ENCODE measurements around the gene RCOR3.
"Not testable (repeated sequence)": the region's sequence is repeated elsewhere in the genome, so short reads cannot be mapped to it uniquely, and the experiment has no call there.

The RCOR3 gene

DNA sequence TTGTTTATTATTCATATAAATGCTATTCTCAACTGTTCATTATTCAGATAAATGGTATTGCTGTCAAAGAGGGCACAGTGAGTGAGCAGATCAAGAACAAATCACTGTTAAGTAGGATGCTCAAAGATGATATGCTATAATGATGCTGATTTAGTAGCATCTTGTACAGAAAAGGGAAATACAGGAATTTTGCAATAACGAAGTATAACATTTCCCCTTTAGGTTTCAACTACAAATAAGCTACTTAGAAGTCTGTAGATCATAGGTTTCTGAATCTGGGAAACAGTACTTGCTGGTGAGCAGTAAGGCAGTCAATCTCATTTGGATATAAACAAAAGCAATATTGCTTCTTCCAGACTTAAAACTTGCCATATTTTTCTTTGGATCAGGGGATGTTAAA is 27.3 kb upstream of the RCOR3 start:
- Histone ChIP-seq H3K9me3 (ENCODE audit: control insufficient read depth, low read length) (no peaks in the 10 kb centered on the region), H3K27ac (ENCODE audit: insufficient read depth, low read depth, low read length, poor library complexity, severe bottlenecking) (no peak overlapping the region), H3K36me3 (ENCODE audit: control insufficient read depth, insufficient read depth, low read length) (no peaks in the 10 kb centered on the region), H3K27me3 (ENCODE audit: control insufficient read depth, insufficient read depth, low read length, poor library complexity, severe bottlenecking) (no peaks in the 10 kb centered on the region), H3K4me1 (ENCODE audit: control insufficient read depth, insufficient read depth, low read length) (no peaks in the 10 kb centered on the region), H3K4me3 (ENCODE audit: insufficient read depth, low read depth, low read length) (no peak overlapping the region)
- WGBS, 2 experiments, result 92% methylated on average over 1 of the region's 1 CpG; no CpG with 5 or more reads in 1 of the 2 experiments

- WGBS, 2 experiments, result 81 to 88% methylated on average over 6 of the region's 6 CpGs
- Histone ChIP-seq H3K4me3 (ENCODE audit: insufficient read depth, low read depth, low read length) (no peak overlapping the region), H3K27ac (ENCODE audit: insufficient read depth, low read depth, low read length, poor library complexity, severe bottlenecking) (no peak overlapping the region), H3K36me3 (ENCODE audit: control insufficient read depth, insufficient read depth, low read length) (no peaks in the 10 kb centered on the region), H3K9me3 (ENCODE audit: control insufficient read depth, low read length) (peaks cover 2% of the 10 kb centered on the region), H3K4me1 (ENCODE audit: control insufficient read depth, insufficient read depth, low read length) (no peaks in the 10 kb centered on the region), H3K27me3 (ENCODE audit: control insufficient read depth, insufficient read depth, low read length, poor library complexity, severe bottlenecking) (no peaks in the 10 kb centered on the region)
Observed at GRCh38 chr1:211236633-211237320, 22.4 kb upstream of the RCOR3 start.

DNA sequence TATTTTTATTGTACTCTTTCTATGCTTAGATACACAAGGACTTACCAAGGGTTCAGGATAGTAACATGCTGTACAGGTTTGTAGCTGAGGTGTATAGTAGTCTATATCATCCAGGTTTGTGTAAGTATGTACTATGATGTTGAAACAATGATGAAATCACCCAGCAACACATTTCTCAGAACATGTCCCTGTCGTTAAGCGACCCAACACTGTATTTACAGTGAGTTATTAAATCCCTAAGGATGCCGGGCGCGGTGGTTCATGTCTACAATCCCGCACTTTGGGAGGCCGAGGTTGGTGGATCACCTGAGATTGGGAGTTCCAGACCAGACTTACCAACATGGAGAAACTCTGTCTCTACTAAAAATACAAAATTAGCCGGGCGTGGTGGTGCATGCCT is 21.6 kb upstream of the RCOR3 start:
- 86 to 88% methylated on average over 9 of the region's 9 CpGs for WGBS, 2 experiments
- Histone ChIP-seq H3K36me3 (ENCODE audit: control insufficient read depth, insufficient read depth, low read length) (no peaks in the 10 kb centered on the region), H3K9me3 (ENCODE audit: control insufficient read depth, low read length) (peaks cover 2% of the 10 kb centered on the region), H3K4me1 (ENCODE audit: control insufficient read depth, insufficient read depth, low read length) (no peaks in the 10 kb centered on the region), H3K27me3 (ENCODE audit: control insufficient read depth, insufficient read depth, low read length, poor library complexity, severe bottlenecking) (no peaks in the 10 kb centered on the region), H3K27ac (ENCODE audit: insufficient read depth, low read depth, low read length, poor library complexity, severe bottlenecking) (no peak overlapping the region), H3K4me3 (ENCODE audit: insufficient read depth, low read depth, low read length) (no peak overlapping the region)

DNA sequence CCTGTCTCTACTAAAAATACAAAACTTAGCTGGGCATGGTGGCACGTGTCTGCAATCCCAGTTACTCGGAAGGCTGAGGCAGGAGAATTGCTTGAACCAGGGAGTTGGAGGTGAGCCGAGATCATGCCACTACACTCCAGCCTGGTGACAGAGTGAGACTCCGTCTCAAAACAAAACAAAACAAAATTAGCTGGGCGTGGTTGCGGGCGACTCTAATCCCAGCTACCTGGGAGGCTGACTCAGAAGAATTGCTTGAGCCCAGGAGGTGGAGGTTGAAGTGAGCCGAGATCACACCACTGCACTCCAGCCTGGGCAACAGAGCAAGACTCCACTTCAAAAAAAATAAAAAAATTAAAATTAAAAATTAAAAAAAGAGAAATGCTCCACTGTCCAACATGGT is 18.6 kb upstream of the RCOR3 start:
- H3K27ac ChIP-seq (ENCODE audit: insufficient read depth, low read depth, low read length, poor library complexity, severe bottlenecking); H3K27me3 ChIP-seq (ENCODE audit: control insufficient read depth, insufficient read depth, low read length, poor library complexity, severe bottlenecking): not testable (repeated sequence)
- WGBS, 2 experiments, result 89 to 96% methylated on average over 7 to 8 of the region's 8 CpGs

DNA sequence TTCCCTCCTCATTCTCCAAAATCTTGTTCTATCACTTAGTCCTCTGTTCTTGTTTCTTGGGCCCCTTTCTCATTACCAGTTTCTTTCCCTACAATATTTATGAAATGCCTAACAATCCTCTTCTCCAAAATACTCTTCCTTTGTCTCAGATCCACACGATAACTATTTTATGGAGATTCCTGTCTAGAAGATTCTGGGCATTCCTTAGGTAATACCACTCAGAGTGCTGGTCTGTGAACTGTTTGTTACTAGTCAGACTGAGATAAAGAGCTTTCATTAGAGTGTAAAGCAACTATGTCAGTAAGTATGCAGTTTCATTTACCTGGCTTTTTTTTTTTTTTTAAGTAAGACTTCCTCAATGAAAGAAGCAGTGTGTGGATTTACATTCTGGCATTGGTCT is 18.1 kb upstream of the RCOR3 start:
- Histone ChIP-seq H3K4me3 (ENCODE audit: insufficient read depth, low read depth, low read length) (no peak overlapping the region), H3K27me3 (ENCODE audit: control insufficient read depth, insufficient read depth, low read length, poor library complexity, severe bottlenecking) (no peaks in the 10 kb centered on the region), H3K9me3 (ENCODE audit: control insufficient read depth, low read length) (peaks cover 2% of the 10 kb centered on the region), H3K27ac (ENCODE audit: insufficient read depth, low read depth, low read length, poor library complexity, severe bottlenecking) (no peak overlapping the region), H3K36me3 (ENCODE audit: control insufficient read depth, insufficient read depth, low read length) (no peaks in the 10 kb centered on the region), H3K4me1 (ENCODE audit: control insufficient read depth, insufficient read depth, low read length) (no peaks in the 10 kb centered on the region)
- 94 to 100% methylated on average over 1 of the region's 1 CpG for WGBS, 2 experiments

More for the DNA sequence above, 18.6 kb upstream of the RCOR3 start:
- H3K9me3 ChIP-seq (ENCODE audit: control insufficient read depth, low read length); H3K4me1 ChIP-seq (ENCODE audit: control insufficient read depth, insufficient read depth, low read length); H3K4me3 ChIP-seq (ENCODE audit: insufficient read depth, low read depth, low read length); H3K36me3 ChIP-seq (ENCODE audit: control insufficient read depth, insufficient read depth, low read length): not testable (repeated sequence)

GRCh38 chr1:211243639-211244038 is 15.5 kb upstream of the RCOR3 start:
- 98 to 100% methylated on average over 1 to 4 of the region's 5 CpGs for WGBS, 2 experiments
- H3K4me3 ChIP-seq (ENCODE audit: insufficient read depth, low read depth, low read length); H3K9me3 ChIP-seq (ENCODE audit: control insufficient read depth, low read length); H3K36me3 ChIP-seq (ENCODE audit: control insufficient read depth, insufficient read depth, low read length); H3K27me3 ChIP-seq (ENCODE audit: control insufficient read depth, insufficient read depth, low read length, poor library complexity, severe bottlenecking); H3K27ac ChIP-seq (ENCODE audit: insufficient read depth, low read depth, low read length, poor library complexity, severe bottlenecking); H3K4me1 ChIP-seq (ENCODE audit: control insufficient read depth, insufficient read depth, low read length): not testable (repeated sequence)

DNA sequence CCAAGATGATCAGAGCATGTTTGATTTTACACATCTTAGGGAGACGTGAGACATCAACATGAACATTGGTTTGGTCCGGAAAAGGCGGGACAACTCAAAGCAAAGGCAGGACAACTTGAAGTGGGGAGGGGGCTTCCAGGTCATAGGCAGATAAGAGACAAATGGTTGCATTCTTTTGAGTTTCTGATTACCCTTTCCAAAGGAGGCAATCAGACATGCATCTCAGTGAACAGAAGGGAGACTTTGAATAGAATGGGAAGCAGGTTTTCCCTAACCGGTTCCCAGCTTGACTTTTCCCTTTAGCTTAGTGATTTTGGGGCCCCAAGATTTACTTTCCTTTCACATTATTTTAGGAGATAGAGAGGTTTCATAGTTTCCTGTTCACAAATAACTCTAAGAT is 12.6 kb upstream of the RCOR3 start:
- 69 to 77% methylated on average over 4 of the region's 4 CpGs for WGBS, 2 experiments
- not testable (repeated sequence) for H3K9me3 ChIP-seq (ENCODE audit: control insufficient read depth, low read length); H3K27me3 ChIP-seq (ENCODE audit: control insufficient read depth, insufficient read depth, low read length, poor library complexity, severe bottlenecking); H3K36me3 ChIP-seq (ENCODE audit: control insufficient read depth, insufficient read depth, low read length); H3K4me1 ChIP-seq (ENCODE audit: control insufficient read depth, insufficient read depth, low read length); H3K4me3 ChIP-seq (ENCODE audit: insufficient read depth, low read depth, low read length); H3K27ac ChIP-seq (ENCODE audit: insufficient read depth, low read depth, low read length, poor library complexity, severe bottlenecking)

- Histone ChIP-seq H3K4me1 (ENCODE audit: control insufficient read depth, insufficient read depth, low read length) (no peaks in the 10 kb centered on the region), H3K4me3 (ENCODE audit: insufficient read depth, low read depth, low read length) (no peak overlapping the region), H3K27ac (ENCODE audit: insufficient read depth, low read depth, low read length, poor library complexity, severe bottlenecking) (no peak overlapping the region), H3K27me3 (ENCODE audit: control insufficient read depth, insufficient read depth, low read length, poor library complexity, severe bottlenecking) (no peaks in the 10 kb centered on the region), H3K36me3 (ENCODE audit: control insufficient read depth, insufficient read depth, low read length) (no peaks in the 10 kb centered on the region), H3K9me3 (ENCODE audit: control insufficient read depth, low read length) (no peaks in the 10 kb centered on the region)
- 25% methylated on average over 1 of the region's 1 CpG for WGBS, 2 experiments
Observed at GRCh38 chr1:211247921-211248320, 11.2 kb upstream of the RCOR3 start.

- WGBS, 2 experiments, result 87 to 90% methylated on average over 3 of the region's 3 CpGs
- not testable (repeated sequence) for H3K4me3 ChIP-seq (ENCODE audit: insufficient read depth, low read depth, low read length); H3K9me3 ChIP-seq (ENCODE audit: control insufficient read depth, low read length); H3K27ac ChIP-seq (ENCODE audit: insufficient read depth, low read depth, low read length, poor library complexity, severe bottlenecking); H3K36me3 ChIP-seq (ENCODE audit: control insufficient read depth, insufficient read depth, low read length); H3K27me3 ChIP-seq (ENCODE audit: control insufficient read depth, insufficient read depth, low read length, poor library complexity, severe bottlenecking); H3K4me1 ChIP-seq (ENCODE audit: control insufficient read depth, insufficient read depth, low read length)
Observed at GRCh38 chr1:211249611-211250010, 9.6 kb upstream of the RCOR3 start.

- Histone ChIP-seq H3K27me3 (ENCODE audit: control insufficient read depth, insufficient read depth, low read length, poor library complexity, severe bottlenecking) (no peaks in the 10 kb centered on the region), H3K36me3 (ENCODE audit: control insufficient read depth, insufficient read depth, low read length) (no peaks in the 10 kb centered on the region), H3K27ac (ENCODE audit: insufficient read depth, low read depth, low read length, poor library complexity, severe bottlenecking) (peak overlapping the region; percentile 98), H3K9me3 (ENCODE audit: control insufficient read depth, low read length) (no peaks in the 10 kb centered on the region), H3K4me3 (ENCODE audit: insufficient read depth, low read depth, low read length) (peak overlapping the region; percentile 90), H3K4me1 (ENCODE audit: control insufficient read depth, insufficient read depth, low read length) (peaks cover 9% of the 10 kb centered on the region)
- WGBS, 2 experiments, result 6 to 40% methylated on average over 1 to 2 of the region's 2 CpGs
Observed at GRCh38 chr1:211257826-211258225, 1.3 kb upstream of the RCOR3 start.

DNA sequence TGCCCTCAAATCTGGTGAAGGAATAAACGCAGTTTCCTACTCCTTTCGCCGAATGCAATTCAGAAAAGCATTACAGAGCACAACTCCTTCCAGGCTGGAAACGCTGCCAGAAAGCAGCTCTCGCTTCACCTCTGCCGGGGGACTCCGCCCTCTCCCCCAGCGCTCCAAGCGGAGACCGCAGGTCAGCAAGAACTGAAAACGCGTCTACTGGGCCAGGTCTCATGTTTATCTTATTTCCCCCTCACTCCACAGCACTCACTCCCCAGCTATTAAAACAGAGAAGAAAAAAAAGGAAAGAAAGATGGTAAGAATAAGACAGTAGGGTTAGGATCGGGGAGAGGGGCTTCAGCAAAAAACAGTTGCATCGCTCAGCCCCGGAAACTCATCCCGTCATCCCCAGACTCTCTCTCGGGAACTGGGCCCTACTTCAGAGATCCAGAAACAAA is 833 bp upstream of the RCOR3 start:
- H3K36me3 ChIP-seq (ENCODE audit: control insufficient read depth, insufficient read depth, low read length), result no peaks in the 10 kb centered on the region
- peaks cover 9% of the 10 kb centered on the region for H3K4me1 ChIP-seq (ENCODE audit: control insufficient read depth, insufficient read depth, low read length)
- H3K9me3 ChIP-seq (ENCODE audit: control insufficient read depth, low read length), result no peaks in the 10 kb centered on the region
- peak overlapping the region; percentile 90 for H3K4me3 ChIP-seq (ENCODE audit: insufficient read depth, low read depth, low read length)
- peak overlapping the region; percentile 98 for H3K27ac ChIP-seq (ENCODE audit: insufficient read depth, low read depth, low read length, poor library complexity, severe bottlenecking)
- no peaks in the 10 kb centered on the region for H3K27me3 ChIP-seq (ENCODE audit: control insufficient read depth, insufficient read depth, low read length, poor library complexity, severe bottlenecking)
- 1 to 2% methylated on average over 17 of the region's 17 CpGs for WGBS, 2 experiments
